GM18520 (cell line): Measurements from ENCODE around the gene FBXO36.
"Not testable (repeated sequence)": the region's sequence is repeated elsewhere in the genome, so short reads cannot be mapped to it uniquely, and the experiment has no call there.

Experiments used
- ATAC-seq: cut with Tn5 transposase; IDR thresholded peaks from one replicate; pipeline ENCODE4 v1.9.1; 2021; ENCODE audit not compliant: unreplicated experiment

FBXO36 gene

GRCh38 chr2:229922449-229923386 lies at the start of gene FBXO36:
Gene FBXO36, plus strand, starts transcription at chr2:229922503. Its CDS starts 11 bp downstream, at chr2:229922514.
- peak; percentile 28 for ATAC-seq

- ATAC-seq, result peak; percentile 78
Measured at GRCh38 chr2:229873123-229873581, 49.2 kb upstream of the FBXO36 start.

- no peak for ATAC-seq
Measured at GRCh38 chr2:229874647-229875046, 47.7 kb upstream of the FBXO36 start.

GRCh38 chr2:229875549-229875948 lies 46.8 kb upstream of the FBXO36 start:
- ATAC-seq, result no peak

- no peak for ATAC-seq
Measured at GRCh38 chr2:229879191-229879950, 42.9 kb upstream of the FBXO36 start.

- ATAC-seq, result no peak
Measured at GRCh38 chr2:229880892-229881586, 41.3 kb upstream of the FBXO36 start.

- ATAC-seq, result no peak
Measured at GRCh38 chr2:229882583-229882982, 39.7 kb upstream of the FBXO36 start.

- ATAC-seq, result peak; percentile 58
Measured at GRCh38 chr2:229884775-229885699, 37.3 kb upstream of the FBXO36 start.

GRCh38 chr2:229887441-229887840 lies 34.9 kb upstream of the FBXO36 start:
- no peak for ATAC-seq

- no peak for ATAC-seq
Measured at GRCh38 chr2:229888031-229888430, 34.3 kb upstream of the FBXO36 start.

- no peak for ATAC-seq
Measured at GRCh38 chr2:229889023-229889422, 33.3 kb upstream of the FBXO36 start.

- ATAC-seq, result no peak
Measured at GRCh38 chr2:229896857-229897256, 25.4 kb upstream of the FBXO36 start.

- ATAC-seq, result no peak
Measured at GRCh38 chr2:229899604-229900003, 22.7 kb upstream of the FBXO36 start.

GRCh38 chr2:229900012-229900411 lies 22.3 kb upstream of the FBXO36 start:
- no peak for ATAC-seq

- not testable (repeated sequence) for ATAC-seq
Measured at GRCh38 chr2:229900514-229900913, 21.8 kb upstream of the FBXO36 start.

GRCh38 chr2:229901819-229902218 lies 20.5 kb upstream of the FBXO36 start:
- ATAC-seq, result no peak

- no peak for ATAC-seq
Measured at GRCh38 chr2:229903037-229903436, 19.3 kb upstream of the FBXO36 start.

- no peak for ATAC-seq
Measured at GRCh38 chr2:229905601-229906000, 16.7 kb upstream of the FBXO36 start.

GRCh38 chr2:229909090-229909489 lies 13.2 kb upstream of the FBXO36 start:
- ATAC-seq, result no peak
